ENCODE measurements around the gene PYDC2.
"Not testable (repeated sequence)": the region's sequence is repeated elsewhere in the genome, so short reads cannot be mapped to it uniquely, and the experiment has no call there.

The PYDC2 gene

GRCh38 chr3:191473661-191474198 is 12.8 kb downstream of the PYDC2 start:
- DNase-seq, result no peak

- DNase-seq, result no peak
Measured at GRCh38 chr3:191476066-191476772, 15.3 kb downstream of the PYDC2 start.

- not testable (repeated sequence) for DNase-seq
Measured at GRCh38 chr3:191483994-191484393, 23.0 kb downstream of the PYDC2 start.

- no peak for DNase-seq
Measured at GRCh38 chr3:191484461-191484860, 23.5 kb downstream of the PYDC2 start.

GRCh38 chr3:191492601-191493000 is 31.6 kb downstream of the PYDC2 start:
- DNase-seq, result no peak

- DNase-seq, result no peak
Measured at GRCh38 chr3:191493336-191493735, 32.4 kb downstream of the PYDC2 start.

GRCh38 chr3:191499307-191500080 is 38.5 kb downstream of the PYDC2 start:
- DNase-seq, result peak; percentile 11

GRCh38 chr3:191500892-191501291 is 39.9 kb downstream of the PYDC2 start:
- DNase-seq, result no peak

- no peak for DNase-seq
Measured at GRCh38 chr3:191502583-191502982, 41.6 kb downstream of the PYDC2 start.

- no peak for DNase-seq
Measured at GRCh38 chr3:191509078-191509477, 48.1 kb downstream of the PYDC2 start.
